Astrocyte of the cerebellum (primary cell): ENCODE results near the gene CYP19A1.

ENCODE experiments used
- DNase-seq: peaks from one replicate; pipeline ENCODE4 v3.0.0-alpha.2; 2011; ENCODE audit warnings: low read depth
- H3K4me3 ChIP-seq: 2 replicates; pipeline ENCODE4 v1.5.1; 2011; ENCODE audit warnings: mild to moderate bottlenecking, low read depth, low read length, moderate library complexity
- in situ Hi-C: cut with HindIII; loops from 2 replicates; pipeline ENCODE4 v1.10.0; 2017; ENCODE audit warnings: low sequenced_read_pairs
- TF ChIP-seq, protein P1 (sequence below): IDR thresholded peaks from 2 replicates; pipeline ENCODE4 v1.5.1; 2012; ENCODE audit warnings: low read length, low read depth, moderate library complexity, mild to moderate bottlenecking; ENCODE audit errors: missing control alignments

The CYP19A1 gene

DNA sequence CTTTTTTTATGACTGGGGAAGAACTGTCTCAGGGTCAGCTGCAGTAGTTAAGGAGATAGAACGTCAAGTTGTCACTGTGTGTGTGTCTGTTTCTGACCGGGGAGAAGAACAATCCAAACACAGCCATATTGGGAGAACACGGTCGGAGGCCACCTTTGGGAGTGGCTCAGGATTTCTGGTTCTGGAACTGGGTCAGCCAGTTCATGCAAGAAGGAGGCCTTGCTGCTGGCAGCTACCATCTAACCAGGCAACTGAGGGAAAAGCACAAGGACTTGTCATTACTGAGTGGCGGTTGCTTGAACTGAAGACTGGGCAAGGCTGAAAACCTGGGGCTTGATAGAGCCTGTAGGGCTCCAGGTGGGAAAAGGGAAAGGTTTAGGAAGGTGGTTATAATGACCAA lies 27.7 kb upstream of the CYP19A1 start:
- DNase-seq = no peak
- TF ChIP-seq, protein P1, sequence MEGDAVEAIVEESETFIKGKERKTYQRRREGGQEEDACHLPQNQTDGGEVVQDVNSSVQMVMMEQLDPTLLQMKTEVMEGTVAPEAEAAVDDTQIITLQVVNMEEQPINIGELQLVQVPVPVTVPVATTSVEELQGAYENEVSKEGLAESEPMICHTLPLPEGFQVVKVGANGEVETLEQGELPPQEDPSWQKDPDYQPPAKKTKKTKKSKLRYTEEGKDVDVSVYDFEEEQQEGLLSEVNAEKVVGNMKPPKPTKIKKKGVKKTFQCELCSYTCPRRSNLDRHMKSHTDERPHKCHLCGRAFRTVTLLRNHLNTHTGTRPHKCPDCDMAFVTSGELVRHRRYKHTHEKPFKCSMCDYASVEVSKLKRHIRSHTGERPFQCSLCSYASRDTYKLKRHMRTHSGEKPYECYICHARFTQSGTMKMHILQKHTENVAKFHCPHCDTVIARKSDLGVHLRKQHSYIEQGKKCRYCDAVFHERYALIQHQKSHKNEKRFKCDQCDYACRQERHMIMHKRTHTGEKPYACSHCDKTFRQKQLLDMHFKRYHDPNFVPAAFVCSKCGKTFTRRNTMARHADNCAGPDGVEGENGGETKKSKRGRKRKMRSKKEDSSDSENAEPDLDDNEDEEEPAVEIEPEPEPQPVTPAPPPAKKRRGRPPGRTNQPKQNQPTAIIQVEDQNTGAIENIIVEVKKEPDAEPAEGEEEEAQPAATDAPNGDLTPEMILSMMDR = no peak
- H3K4me3 ChIP-seq = no peak overlapping the region
- in situ Hi-C loops = no loop called here

DNA sequence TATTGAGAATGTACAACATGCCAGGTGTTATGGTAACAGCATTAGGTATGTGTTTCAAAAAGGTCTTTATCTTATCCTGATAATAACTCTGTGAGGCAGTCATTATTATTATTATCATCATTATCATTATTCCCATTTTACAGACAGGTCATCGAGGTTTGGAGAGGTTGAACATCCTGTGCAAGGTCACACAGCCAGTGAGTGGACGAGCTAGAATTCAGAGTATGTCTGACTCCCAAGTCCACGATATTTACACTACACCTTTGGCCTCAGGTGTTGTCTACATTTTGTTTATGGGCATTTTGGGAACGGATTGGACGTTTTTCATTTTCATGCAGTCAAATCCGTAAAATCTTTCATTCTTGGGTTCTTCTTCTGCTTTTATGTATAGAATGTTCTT lies 27.0 kb upstream of the CYP19A1 start:
- TF ChIP-seq, protein P1 = no peak
- in situ Hi-C loops = no loop called here

DNA sequence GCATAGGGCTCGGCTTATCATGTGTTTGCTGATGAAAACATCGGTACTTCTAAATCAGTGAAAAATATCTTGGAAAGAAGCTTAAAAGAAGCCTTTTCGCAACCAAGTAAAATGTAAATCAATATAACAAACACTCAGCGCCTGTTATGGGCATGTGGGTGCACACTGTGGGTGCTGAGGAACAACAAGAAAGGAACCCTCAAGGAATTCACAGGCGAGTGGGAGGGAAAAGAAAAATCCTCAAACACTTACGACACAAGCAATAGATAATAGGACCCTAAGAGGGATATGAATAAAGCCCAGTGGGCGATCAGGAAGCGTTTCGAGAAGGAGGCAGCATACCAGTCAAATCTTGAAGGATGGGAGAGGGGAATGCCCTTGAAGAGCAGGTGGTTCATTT lies 25.0 kb upstream of the CYP19A1 start:
- TF ChIP-seq, protein P1 = no peak
- in situ Hi-C loops = no loop called here
- H3K4me3 ChIP-seq = no peak overlapping the region
- DNase-seq = no peak

More for the DNA sequence above, 27.0 kb upstream of the CYP19A1 start:
- no peak overlapping the region for H3K4me3 ChIP-seq
- no peak for DNase-seq

DNA sequence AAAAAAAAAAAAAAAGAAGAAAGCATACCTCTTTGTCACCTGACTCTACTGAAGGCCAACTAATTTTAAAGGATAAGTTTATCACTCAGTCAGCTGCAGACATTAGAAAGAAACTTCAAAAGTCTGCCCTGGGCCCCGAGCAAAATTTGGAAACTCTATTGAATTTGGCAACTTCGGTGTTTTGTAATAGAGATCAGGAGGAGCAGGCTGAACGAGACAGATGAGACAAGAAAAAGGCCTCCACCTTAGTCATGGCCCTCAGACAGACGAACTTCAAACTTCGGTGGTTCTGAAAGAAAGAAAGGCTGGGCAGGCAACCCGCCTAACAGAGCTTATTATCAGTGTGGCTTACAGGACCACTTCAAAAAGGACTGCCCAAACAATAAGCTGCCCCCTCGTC lies 21.6 kb upstream of the CYP19A1 start:
- TF ChIP-seq, protein P1 = no peak
- in situ Hi-C loops = no loop called here
- no peak for DNase-seq
- H3K4me3 ChIP-seq = no peak overlapping the region

DNA sequence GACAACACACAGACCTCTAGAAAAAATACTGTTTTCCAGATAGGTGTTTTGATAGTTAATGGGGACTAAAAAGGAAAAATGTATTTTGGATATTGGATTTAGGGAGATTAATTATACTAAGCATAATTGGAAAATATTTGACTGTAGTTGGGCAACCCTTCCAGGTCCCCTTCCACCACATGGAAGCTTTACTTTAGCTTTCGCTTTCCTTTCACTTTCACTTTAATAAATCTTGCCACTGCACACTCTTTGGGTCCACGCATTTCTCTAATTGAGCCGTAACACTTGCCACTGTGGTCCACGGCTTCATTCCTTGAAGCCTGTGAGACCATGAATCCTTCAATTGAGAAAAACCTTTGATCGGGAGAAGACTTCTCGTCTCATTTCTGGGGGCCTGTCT lies 18.6 kb upstream of the CYP19A1 start:
- no peak for DNase-seq
- in situ Hi-C loops = no loop called here
- TF ChIP-seq, protein P1 = no peak
- H3K4me3 ChIP-seq = no peak overlapping the region

DNA sequence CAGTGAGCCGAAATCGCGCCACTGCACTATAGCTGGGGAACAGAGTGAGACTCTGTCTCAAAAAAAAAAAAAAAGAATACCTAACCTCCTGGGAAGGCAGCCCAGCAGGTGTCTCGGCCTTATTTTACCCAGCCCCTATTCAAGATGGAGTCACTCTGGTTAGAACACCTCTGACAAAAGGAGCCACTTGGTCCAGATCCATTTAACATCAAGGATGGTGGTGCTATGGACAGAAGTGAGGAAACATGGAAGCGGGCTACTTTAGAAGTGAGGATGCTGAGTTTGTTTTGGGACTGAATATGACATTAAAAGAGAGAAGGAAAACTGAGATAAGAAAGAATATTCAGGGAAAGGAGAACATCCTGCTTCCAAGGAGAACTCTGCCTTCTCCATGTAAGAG lies 17.8 kb upstream of the CYP19A1 start:
- H3K4me3 ChIP-seq = no peak overlapping the region
- in situ Hi-C loops = no loop called here
- TF ChIP-seq, protein P1 = no peak
- DNase-seq = no peak

DNA sequence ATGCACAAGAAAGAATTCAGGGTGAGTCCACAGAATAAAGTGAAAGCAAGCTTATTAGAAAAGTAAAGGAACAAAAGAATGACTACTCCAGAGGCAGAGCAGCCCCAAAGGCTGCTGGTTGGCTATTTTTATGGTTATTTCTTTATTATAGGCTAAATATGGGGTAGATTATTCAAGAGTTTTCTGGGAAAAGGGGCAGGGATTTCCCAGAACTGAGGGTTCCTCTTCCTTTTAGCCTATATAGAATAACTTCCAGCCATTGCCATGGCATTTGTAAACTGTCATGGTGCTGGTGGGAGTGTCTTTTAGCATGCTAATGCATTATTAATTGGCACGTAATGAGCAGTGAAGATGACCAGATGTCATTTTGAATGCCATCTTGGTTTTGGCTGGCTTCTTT lies 16.7 kb upstream of the CYP19A1 start:
- H3K4me3 ChIP-seq = no peak overlapping the region
- no peak for DNase-seq
- in situ Hi-C loops = no loop called here
- TF ChIP-seq, protein P1 = no peak
